Fibroblast of skin of right biceps (primary cell): Measurements from ENCODE around the gene CDC73.
A peak's percentile ranks its signal among the peaks of the same experiment; 100 is the strongest.

Experiments used
- DNase-seq: peaks from one replicate; pipeline ENCODE4 v3.0.0-alpha.2; 2013

The CDC73 gene

DNA sequence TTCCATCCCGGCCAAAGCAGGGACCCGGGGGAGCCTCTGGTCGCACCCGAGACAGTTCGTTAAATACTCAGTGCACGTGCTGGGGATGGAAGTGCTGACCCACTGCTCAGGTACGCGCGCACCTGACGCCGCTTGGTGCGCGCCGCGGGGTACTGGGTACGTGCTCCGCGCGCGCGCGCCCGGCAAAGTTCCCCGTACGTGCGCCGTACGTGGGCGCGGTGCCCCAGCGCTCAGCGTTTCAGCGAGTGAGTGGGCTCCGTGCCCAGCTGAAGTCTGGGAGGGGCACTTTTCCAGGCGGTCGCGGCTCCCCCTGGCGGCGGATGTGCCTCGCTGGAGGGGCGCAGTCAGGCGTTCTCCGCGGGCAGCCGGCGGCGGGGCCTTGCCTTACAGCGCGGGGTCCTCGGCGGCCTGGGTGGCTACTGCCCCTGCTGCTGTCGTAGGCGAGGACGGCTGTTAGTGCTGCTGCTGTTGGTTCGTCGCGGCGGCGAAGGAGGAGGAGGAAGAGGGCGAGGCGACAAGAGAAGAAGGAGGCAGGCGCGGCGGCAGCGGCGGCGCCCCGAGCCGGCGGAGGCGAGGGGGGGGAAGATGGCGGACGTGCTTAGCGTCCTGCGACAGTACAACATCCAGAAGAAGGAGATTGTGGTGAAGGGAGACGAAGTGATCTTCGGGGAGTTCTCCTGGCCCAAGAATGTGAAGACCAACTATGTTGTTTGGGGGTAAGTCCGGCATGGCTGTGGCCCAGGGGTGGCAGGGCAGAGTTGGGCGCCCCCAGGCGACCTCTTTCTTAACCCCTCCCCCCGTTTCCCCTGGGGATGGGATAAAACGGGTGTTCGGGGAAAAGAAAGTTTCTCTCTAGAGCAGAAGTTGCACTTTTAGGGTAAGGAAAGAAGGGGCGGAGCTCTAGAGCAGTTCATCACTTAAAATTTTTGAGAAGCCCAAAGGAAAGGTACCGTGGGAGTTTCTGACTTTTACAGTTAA, at the start of gene CDC73:
Gene CDC73 (plus strand): TSS at position 416 of the 978 bp plus-strand sequence. CDS start 170 bp downstream, at position 586.
- peak; percentile 97 for DNase-seq

DNA sequence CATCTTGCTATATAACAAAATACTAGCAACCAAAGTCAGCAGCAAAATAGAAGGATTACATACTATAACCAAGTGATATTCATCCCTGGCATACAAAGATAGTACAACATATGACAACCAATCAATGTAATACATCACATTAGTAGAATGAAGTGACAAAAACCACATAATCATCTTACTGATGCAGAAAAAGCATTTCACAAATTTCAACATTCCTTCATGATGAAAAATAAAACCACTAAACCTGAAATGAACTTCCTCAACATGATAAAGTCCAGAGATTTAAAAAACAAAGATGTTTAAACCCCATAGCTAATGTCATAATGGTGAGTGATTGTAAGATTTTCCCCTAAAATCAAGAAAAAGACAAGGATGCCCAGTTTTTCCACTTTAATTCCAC, 43.8 kb upstream of the CDC73 start:
- DNase-seq: peak; percentile 60

DNA sequence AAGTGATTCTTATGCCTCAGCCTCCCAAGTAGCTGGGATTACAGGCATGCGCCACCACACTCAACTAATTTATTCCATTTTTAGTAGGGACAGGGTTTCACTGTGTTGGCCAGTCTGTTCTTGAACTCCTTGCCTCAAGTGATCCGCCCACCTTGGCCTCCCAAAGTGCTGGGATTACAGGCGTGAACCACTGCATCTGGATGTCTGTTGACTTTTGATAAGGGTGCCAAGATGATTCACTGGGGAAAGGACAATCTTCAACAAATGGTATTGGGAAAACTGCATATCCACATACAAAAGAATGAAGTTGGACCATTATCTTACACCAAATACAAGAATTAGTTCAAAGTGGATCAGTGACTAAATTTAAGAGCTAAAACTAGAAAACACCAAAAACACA, 42.6 kb upstream of the CDC73 start:
- DNase-seq: no peak

DNA sequence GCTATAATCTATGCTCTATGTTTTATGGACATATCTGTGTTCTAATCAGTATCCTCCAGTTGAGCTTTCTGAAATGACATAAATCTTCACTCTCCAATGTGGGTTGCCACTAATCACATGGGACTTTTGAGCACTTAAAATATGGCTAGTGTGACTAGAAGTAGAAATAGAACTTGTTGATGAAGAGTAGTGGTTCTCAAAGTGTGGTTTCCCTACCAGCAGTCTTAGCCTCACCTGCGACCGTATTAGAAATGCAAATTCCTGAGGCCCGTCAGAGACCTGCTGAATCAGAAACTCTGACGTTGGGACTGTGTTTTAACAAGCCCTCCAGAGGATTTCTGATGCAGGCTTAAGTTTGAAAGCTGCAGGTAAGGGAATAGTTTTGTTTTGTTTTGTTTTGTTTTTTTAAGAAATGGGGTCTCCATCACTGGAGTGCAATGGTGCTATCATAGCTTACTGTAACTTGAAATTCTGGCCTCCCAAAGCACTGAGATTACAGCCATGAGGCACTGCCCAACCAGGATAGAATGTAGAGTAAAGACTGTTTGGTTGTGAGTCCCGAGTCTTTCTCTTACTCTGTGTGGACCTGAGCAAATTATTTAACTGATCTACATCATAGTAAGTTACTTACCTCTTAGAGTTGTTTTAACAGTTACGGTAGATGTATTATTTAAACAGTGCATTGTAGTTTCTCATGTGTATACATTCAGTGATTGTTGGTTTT, 38.3 kb upstream of the CDC73 start:
- DNase-seq: no peak

DNA sequence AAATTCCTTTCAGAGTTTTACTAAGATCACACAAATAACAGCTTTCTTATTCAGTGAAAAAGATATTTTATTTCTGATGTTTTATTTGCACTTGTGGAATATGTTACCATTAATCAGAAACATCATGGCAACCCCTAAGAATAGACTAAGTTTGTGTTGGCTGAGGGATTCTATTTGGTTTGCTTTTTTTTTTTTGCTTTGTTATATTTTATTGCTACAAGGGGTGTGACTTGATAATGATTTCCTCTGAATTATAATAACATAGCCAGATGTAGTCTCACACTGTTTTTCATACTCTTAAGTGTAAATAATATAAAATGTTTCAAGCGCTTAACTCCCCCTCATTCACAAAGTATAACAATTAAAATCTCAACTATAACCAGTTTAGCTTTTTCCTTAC, 36.6 kb upstream of the CDC73 start:
- DNase-seq: no peak

DNA sequence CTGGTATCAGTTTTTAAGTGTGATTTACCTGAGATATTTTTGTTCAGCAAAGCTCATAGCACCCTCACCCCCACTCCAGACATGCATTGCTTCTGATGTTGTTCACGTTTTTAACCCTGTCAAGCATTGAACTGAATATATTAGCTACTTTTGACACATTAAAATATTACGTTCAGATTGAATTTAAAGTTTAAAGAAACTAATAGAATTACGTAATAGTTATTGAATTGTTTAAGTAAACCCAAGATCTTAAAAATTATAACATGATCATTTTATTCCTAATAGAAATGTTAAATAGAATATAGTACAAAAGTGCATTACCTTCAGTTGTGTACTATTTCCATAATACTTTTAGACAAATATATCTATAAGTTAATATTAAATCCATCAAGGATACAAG, 35.5 kb upstream of the CDC73 start:
- DNase-seq: no peak

DNA sequence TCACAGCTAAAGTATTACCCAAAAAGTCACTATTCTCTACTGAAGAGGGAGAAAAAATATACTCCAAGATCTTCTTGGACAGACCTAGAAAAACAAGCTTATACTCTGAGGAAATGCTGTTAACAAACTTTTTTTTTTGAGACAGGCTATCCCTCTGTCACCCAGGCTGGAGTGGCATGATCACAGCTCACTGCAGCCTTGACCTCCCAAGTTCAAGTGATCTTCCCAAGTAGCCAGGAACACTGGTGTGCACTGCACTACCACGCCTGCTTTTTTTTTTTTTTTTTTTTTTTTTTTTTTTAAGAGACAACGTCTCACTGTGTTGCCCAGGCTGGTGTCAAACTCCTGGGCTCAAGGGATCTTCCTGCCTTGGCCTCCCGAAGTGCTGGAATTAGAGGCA, 33.9 kb upstream of the CDC73 start:
- no peak for DNase-seq

DNA sequence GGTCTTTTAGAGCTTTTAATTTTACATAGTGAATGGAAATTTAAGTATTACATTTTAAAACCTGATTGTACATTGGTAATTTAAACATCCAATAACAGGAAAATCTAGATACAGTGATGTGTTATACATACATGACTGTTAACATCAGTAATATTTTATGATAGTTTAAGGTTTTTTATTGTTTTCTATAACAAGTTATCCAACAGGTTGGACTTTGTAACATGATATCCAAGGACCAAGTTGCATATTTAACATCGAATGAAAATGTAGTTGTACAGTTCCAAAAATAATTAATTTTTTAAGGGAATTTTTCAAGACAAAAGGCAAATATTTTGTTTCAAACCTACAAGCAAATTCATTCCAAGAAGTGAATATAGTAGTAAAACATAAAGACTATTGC, 31.0 kb upstream of the CDC73 start:
- no peak for DNase-seq

DNA sequence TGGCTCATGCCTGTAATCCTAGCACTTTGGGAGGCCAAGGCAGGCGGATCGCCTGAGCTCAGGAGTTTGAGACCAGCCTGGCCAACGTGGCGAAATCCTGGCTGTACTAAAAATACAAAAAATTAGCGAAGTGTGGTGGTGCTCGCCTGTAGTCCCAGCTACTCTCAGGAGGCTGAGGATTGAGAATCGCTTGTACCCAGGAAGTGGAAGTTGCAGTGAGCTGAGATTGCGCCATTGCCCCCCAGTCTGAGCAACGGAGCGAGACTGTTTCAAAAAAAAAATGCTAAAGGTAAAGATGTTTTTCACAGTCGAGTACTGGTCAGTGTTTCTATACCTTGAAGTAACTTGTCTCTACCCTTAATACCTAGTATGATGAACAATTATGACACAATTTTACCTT, 27.7 kb upstream of the CDC73 start:
- DNase-seq: no peak

DNA sequence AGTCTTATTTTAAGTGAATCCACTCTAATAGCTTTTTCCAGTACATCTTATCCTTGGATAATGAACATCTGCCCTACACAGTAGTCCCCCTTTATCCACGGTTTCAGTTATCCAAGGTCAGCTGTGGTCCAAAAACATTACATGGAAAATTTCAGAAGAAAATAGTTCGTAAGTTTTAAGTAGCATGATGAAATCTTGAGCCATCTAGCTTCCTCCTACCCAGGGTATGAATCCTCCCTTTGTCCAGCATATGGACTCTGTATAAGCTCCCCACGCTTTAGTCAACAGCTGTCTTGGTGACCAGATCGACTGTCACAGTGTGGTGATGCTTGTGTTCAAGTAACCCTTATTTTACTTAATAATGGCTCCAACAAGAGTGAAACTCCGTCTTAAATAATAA, 19.2 kb upstream of the CDC73 start:
- no peak for DNase-seq

DNA sequence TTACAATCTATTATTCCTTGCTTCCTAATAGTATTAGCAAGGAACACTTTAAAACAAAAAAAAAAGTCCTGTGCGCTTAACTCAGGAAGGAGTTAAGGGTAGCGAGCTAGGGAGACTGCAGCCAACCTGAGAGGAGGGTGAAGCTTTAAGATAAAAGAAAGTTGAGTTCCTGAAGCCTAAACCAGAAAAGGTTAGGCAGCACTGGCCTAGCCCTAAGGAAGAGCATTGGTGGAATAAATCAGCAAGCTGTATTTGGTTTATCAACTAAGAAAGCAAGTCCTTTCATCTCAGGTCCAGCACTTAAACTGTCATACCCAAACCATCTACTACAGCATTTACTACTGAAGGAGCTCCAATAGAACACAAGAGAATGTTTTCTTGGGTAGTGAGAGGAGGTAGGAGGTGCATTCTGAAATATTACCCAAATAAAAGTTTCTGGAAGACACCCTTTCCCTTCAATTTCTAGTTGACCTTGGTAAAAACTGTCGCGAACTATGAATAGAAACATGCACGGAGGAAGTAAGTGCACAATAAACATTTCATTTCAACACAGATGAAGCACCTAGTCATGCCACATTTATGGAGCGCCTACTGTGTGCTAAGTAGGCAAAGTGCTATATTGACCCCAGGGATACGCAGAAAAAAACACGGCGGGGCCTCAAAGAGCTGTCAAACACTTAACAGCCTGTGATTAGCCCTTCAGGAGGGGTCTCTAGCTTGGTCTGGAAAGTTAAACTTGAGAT, 17.9 kb upstream of the CDC73 start:
- no peak for DNase-seq

DNA sequence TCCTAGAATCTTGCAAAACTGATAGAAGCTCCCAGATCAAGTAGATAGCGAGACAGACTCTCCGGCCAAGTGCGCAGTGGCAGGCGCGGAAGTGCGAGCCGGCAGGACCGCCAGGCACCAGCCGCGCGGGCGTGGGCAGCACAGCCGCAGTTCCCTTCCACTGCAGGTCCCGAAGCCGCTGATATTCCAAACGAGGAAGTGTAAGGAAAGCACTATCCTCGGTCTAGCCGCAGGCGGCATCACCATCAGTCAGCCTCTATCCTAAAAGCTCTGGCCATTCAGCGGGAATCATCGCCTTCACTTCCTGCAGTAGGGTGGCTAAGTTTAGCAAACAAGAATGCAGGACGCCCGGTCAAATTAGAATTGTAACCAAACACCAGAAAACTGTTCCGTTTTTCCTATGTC, 17.3 kb upstream of the CDC73 start:
- DNase-seq: peak; percentile 59

DNA sequence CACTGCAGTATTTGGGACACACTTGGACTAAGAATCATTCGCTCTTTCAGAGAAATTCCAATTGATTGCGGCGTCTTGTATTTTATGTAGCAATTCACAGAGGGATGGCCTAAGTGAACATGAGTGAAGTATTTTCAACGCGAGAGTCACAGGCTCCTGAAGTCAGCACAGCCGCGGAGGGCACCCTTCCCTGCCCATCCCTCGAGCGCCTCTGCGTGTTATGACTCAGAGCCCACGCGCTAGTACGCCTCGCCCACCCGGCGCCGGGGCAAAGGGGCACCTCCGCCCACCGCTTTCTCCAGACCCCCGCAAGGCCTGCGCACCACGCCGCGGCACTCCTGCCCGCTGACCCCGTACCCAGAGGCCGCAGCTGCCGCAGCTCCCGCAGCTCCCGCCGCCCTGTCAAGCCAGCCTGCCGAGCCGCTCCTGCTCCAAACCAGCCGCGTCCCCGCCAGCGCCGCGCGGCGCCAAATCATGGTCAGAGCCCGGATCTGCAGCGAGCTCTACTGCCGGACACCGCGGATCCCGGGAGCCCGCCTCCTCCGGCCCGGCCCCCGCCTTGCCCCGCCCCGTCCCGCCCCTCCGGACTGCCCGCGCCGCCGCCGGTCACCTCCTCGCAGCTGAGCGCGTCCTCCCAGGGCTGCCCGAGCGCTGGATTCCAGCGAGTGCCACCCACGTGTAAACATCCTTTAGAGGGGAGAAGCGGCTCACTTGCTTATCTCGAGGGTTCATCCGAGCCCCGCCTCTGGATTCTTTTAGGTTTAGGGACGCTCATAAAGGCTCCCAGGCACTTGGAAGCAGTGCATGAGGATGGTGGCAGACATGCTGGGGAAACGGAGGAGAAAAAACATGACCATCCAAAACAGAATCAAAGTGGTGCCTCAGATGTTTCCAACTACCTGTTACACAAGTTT, 16.7 kb upstream of the CDC73 start, which contains the start of gene GLRX2:
Gene GLRX2 (minus strand): TSS at position 508 of the 914 bp plus-strand sequence. CDS start 32 bp downstream, at position 476.
- DNase-seq: peak; percentile 86

DNA sequence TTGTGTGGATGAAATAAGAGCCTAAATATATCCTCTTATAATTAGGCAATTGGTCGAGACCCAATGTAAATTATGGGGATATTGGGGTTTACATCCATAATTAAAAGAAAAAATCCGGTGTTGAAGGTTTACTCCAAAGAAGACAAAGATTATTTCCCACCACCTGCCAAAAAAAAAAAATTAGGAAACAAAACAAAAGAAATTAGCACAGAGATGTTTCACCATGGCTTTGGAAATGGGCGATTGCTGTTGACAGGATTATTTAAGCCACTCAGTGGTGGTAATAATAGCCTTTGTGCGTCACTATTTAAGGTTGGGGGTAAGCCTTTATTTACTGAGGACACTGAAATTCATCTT, 16.0 kb upstream of the CDC73 start:
- DNase-seq: no peak

DNA sequence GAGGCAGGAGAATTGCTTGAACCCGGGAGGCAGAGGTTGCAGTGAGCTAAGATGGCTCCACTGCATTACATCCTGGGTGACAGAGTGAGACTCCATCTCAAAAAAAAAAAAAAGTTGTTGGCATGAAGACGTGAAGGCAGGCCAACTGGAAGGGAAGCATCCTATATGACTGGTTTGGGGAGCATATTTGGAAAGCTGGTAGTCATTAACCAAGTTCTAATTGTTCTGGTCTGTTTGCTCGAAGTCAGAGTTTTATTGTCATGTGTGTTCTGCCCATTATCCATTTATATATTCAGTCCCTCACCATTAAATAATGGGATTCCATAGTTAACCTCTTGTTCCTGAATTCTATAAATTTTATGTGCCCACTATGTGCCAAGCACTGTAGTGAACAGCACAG, 13.4 kb upstream of the CDC73 start:
- DNase-seq: no peak

DNA sequence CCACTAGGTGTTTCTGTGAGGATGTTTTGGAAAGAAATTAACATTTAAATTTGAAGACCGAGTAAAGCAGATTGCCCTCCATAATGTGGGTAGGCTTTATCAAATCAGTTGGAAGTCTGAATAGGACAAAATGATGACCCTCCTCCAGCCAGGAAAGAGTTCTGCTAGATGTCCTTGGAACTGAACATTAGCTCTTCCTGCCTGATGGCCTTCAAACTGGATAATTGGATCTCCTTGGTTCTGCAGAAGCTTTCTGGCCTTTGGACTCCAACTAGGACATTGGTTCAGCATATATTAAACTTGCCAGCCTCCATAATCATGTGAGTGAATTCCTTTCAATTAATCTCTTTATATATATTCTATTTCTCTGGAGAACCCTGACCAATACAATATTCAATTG, 12.2 kb upstream of the CDC73 start:
- DNase-seq: no peak

DNA sequence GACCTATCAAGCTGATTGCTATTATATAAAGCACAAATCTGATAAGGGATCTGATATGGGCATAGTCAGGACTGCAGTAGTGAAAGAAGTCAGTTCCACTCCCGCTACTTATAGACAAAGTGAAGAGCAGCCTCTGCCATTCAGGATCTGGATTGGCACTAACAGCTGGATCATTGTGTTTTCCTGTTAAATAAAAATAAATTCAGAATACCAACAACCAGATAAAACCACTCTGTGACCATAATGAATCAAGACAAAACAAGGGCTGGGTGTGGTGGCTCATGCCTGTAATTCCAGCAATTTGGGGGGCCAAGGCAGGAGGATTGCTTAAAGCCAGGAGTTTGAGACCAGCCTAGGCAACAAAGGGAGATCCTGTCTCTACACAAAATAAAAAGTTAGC, 11.6 kb upstream of the CDC73 start:
- no peak for DNase-seq

DNA sequence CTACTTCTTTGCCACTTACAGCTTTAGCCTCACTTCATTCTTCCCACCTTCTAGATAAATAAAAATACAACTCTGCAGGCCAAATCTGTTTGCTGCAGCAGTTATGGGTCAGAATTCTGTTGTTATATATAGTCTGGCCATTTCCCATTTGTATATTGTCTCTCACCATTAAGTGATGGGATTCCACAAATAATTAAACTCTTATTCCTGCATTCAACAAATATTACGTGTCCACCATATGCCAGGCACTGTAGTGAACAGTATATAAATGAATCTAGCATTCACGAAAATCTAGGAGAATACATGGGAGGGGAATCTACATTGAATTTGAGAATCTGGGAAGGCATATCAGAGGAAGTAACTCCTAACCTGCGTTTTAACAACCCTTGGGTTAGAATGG, 11.0 kb upstream of the CDC73 start:
- DNase-seq: no peak

DNA sequence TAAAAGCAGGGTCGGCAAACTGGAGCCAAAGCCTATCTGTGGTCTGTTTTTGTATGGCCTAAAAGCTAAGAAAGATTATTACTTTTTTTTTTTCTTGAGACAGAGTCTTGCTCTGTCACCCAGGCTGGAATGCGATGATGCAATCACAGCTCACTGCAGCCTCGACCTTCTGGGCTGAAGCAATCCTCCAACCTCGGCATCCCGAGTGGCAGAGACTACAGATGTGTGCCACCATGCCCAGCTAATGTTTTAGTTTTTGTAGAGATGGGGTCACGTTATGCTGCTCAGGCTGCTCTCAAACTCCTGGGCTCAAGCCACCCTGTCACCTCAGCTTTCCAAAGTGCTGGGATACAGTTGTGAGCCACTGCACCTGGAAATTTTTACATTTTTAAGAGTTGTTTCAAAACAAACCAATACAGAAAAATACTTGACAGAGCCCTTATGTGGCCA, 10.2 kb upstream of the CDC73 start:
- DNase-seq: peak; percentile 88

DNA sequence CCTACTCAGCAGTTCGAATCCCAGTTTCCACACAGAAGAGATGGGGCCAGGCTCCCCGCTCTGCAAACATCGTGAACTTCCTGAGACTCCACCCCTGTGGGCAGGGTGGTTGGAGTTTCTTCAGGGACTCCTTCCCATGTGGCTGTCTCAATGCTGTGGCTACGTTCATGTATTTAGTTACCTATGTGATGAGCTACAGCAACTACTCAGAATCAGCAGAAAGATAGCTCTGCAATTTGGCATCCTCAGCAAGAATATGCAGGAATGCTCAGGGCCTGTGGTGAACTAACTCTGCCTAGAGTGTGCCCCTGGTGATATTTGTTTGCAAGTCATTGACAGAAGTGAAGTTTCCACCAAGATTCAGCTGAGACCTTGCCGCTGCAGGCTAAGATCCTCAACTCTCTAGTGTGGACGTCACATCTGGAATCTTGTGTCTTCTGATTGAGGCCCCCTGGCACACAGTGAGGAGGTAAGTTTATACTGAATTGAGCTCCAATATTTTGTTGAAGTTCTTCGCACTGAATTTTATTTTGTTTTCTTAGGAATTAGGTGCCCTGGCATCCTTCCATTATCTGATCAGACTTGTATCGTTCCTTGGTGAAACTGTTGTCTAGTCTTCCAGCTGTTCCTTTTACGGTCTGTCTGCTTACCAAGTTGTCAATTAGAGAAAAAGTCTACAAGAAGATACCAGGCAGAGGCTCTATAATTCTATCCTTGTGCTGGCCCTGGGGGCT, 8.4 kb upstream of the CDC73 start:
- DNase-seq: no peak

DNA sequence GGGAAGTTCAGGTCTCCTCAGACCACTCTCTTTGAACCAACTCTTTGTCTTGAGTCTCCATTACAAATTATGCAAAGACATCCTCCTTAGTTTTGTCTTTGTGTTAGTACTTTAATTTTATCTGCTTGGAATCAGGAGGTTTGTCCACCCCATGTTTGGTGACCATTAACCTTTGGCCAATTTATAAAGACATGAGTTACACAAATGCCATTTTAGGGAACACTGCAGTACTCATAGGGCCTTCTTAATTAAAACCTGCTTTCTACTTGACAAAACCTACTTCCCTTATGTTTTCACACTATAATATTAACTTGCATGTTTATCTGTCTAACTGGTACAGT, 7.9 kb upstream of the CDC73 start:
- DNase-seq: no peak
